Esophagus squamous epithelium (tissue), 4 donors: ENCODE measurements around the gene THRSP.
"Not testable (repeated sequence)": the region's sequence is repeated elsewhere in the genome, so short reads cannot be mapped to it uniquely, and the experiment has no call there.

Experiments used
- CTCF ChIP-seq, 6 experiments: fragments of 450-650 bp in 4 of 6; fragments of 200-600 bp in 2 of 6; sonication (generic) in 2 of 6; IDR thresholded peaks; one replicate each; pipeline ENCODE4 v1.5.1; 2016 to 2019; ENCODE audit warnings: antibody characterized with exemption in 6 of 6, mild to moderate bottlenecking in 4 of 6, moderate library complexity in 4 of 6
- POLR2A ChIP-seq, 4 donors: fragments of 450-650 bp; IDR thresholded peaks; one replicate each; pipeline ENCODE4 v1.6.1; 2017; ENCODE audit warnings: antibody characterized with exemption in 4 of 4, mild to moderate bottlenecking in 4 of 4, moderate library complexity in 3 of 4

GRCh38 chr11:78041380-78041719 is 22.3 kb upstream of the THRSP start:
- not testable (repeated sequence) for TF ChIP-seq CTCF, POLR2A (IDR thresholded peaks at IDR 0.05)
